HCEC 1CT (cell line): ENCODE results near the gene PSMA3.
A peak's percentile ranks its signal among the peaks of the same experiment; 100 is the strongest.

ENCODE experiments used
- DNase-seq: peaks from one replicate; pipeline ENCODE4 v3.0.0-alpha.2; 2017

PSMA3 gene

GRCh38 chr14:58299401-58300330, 55.0 kb downstream of the PSMA3 start:
- DNase-seq = no peak

- no peak for DNase-seq
These were observed 56.8 kb downstream of the PSMA3 start for GRCh38 chr14:58301416-58301815.

GRCh38 chr14:58305730-58306129, 61.1 kb downstream of the PSMA3 start:
- no peak for DNase-seq

- no peak for DNase-seq
These were observed 63.1 kb downstream of the PSMA3 start for GRCh38 chr14:58307597-58308316.

- DNase-seq = no peak
These were observed 64.4 kb downstream of the PSMA3 start for GRCh38 chr14:58309086-58309485.

- DNase-seq = no peak
These were observed 69.1 kb downstream of the PSMA3 start for GRCh38 chr14:58313699-58314098.

- peak; percentile 13 for DNase-seq
These were observed 71.0 kb downstream of the PSMA3 start for GRCh38 chr14:58315606-58316005.
